AG04450 (cell line): Measurements from ENCODE around the gene GAB1. TPM values are rescaled to one million over a fixed set of nuclear protein-coding genes. Genes with fewer than 3 reads are reported as not detected.

Source experiments
- CTCF ChIA-PET: fragments of 300-600, 350-600 bp; formaldehyde crosslinking; extraction: SDS; loops from one replicate; lab custom pipeline; 2022; ENCODE audit warnings: antibody characterized with exemption, inconsistent platforms; lab: Charles Lee
- POLR2A ChIA-PET: fragments of 350-600 bp; formaldehyde crosslinking; extraction: SDS; loops from one replicate; lab custom pipeline; 2021; ENCODE audit warnings: antibody characterized with exemption, inconsistent platforms; lab: Yijun Ruan, JAX
- DNase-seq: peaks from one replicate; pipeline ENCODE4 v3.0.0-alpha.2; 2011; ENCODE audit warnings: low read depth, low spot score
- H3K27ac ChIP-seq: one replicate; pipeline ENCODE4 v1.5.1; 2012; ENCODE audit warnings: low read depth, low read length, control low read depth
- H3K27me3 ChIP-seq: one replicate; pipeline ENCODE4 v1.6.0; 2012; ENCODE audit warnings: low read length; ENCODE audit not compliant: control insufficient read depth, insufficient read depth
- H3K4me3 ChIP-seq: 2 replicates; pipeline ENCODE4 v1.5.1; 2011; ENCODE audit warnings: mild to moderate bottlenecking, low read depth, low read length, control low read depth
- H3K9me3 ChIP-seq: 2 replicates; pipeline ENCODE4 v1.5.1; 2012; ENCODE audit warnings: low read length; ENCODE audit not compliant: control insufficient read depth, insufficient read depth
- CTCF ChIP-seq: IDR thresholded peaks from 2 replicates; pipeline ENCODE4 v1.5.1; 2011; ENCODE audit warnings: low read depth, low read length, control low read depth, inconsistent platforms
- polyA plus RNA-seq: library from polyadenylated mRNA; depleted of rRNA; stranded (reverse); fragments of >200 nt; gene quantifications from 2 replicates; pipeline ENCODE4 v1.2.3, GENCODE V29; 2011

Gene GAB1
- polyA plus RNA-seq, 1 experiment, result 13.8 TPM

GRCh38 chr4:143375326-143376073 lies 38.8 kb downstream of the GAB1 start:
- Histone ChIP-seq H3K9me3 (no peaks in the 10 kb centered on the region), H3K4me3 (no peak overlapping the region), H3K27me3 (no peaks in the 10 kb centered on the region), H3K27ac (no peak overlapping the region)
- TF ChIP-seq CTCF, result peak; percentile 44
- ChIA-PET POLR2A (no interaction called here), CTCF (interaction anchor here (0.5 to 1.8 kb wide), 16 partner anchors 9 to 184 kb away, joined by 3 to 8 read pairs (median 4); partner anchors contain the start of gene GAB1)
- no peak for DNase-seq

- CTCF ChIA-PET, result interaction anchor here (0.6 to 1.1 kb wide), 2 partner anchors 15 to 41 kb away, joined by 3 to 6 read pairs; no protein-coding TSS in a partner anchor
- no peak for DNase-seq
- POLR2A ChIA-PET, result no interaction called here
- Histone ChIP-seq H3K4me3 (no peak overlapping the region), H3K9me3 (no peaks in the 10 kb centered on the region), H3K27me3 (no peaks in the 10 kb centered on the region), H3K27ac (no peak overlapping the region)
- TF ChIP-seq CTCF, result no peak
These were observed 41.0 kb downstream of the GAB1 start for GRCh38 chr4:143377611-143378099.

- no peak for DNase-seq
- H3K27ac ChIP-seq, result no peak overlapping the region
- POLR2A ChIA-PET, result no interaction called here
- H3K9me3 ChIP-seq, result no peaks in the 10 kb centered on the region
- no peak overlapping the region for H3K4me3 ChIP-seq
- H3K27me3 ChIP-seq, result no peaks in the 10 kb centered on the region
- no peak for TF ChIP-seq CTCF
- CTCF ChIA-PET, result no interaction called here
These were observed 44.0 kb downstream of the GAB1 start for GRCh38 chr4:143380629-143381028.

GRCh38 chr4:143381189-143382118 lies 44.8 kb downstream of the GAB1 start:
- Histone ChIP-seq H3K27me3 (no peaks in the 10 kb centered on the region), H3K27ac (peak overlapping the region; percentile 55), H3K9me3 (no peaks in the 10 kb centered on the region), H3K4me3 (peak overlapping the region; percentile 7; the same call in 1 of the 2 replicates)
- TF ChIP-seq CTCF, result no peak
- DNase-seq, result peak; percentile 49
- POLR2A ChIA-PET, result no interaction called here
- CTCF ChIA-PET, result interaction anchor here (1.0 kb wide), 1 partner anchor 8 kb away, joined by 5 read pairs; no protein-coding TSS in a partner anchor
